ENCODE data around the gene USP17L30.
"Not testable (repeated sequence)": the region's sequence is repeated elsewhere in the genome, so short reads cannot be mapped to it uniquely, and the experiment has no call there.

USP17L30 gene

DNA sequence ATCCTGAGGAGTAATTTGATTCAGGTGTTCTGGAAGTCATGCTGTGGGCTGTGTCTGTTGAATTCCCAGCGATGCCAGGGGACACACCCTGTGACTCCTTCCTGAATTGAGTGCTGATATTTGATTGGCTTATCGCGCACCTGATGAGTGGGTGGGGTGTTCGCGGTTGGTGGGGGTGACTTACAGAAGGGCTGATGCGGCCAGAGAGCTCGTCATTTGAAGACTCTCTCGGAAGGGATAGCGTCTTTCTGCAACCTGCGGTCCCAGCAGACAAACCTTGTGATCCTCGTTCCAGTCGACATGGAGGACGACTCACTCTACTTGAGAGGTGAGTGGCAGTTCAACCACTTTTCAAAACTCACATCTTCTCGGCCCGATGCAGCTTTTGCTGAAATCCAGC, at the start of gene USP17L30:
Gene USP17L30, plus strand, starts transcription at position 301 of the 400 bp plus-strand sequence. Its CDS starts 0 bp downstream, at position 301.
- DNase-seq (ENCODE audit: low spot score): not testable (repeated sequence)

DNA sequence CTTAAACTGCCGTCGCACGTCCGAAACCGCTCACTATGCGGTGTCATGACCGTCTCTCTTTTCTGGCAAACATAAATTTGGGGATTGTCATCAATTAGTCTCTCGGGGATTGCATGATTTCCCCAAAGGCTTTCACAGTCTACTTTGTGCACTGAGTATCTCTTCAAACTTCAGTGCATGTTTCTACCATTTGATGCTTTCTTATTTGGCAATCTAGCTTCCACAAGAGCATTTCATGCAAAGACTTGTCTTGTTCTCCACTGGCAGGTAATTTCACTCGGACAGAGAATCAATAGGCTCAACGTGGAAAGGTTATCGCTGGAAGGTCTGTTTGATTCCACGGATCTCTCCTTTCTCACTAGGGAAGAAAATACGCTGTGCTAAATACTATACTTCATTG, 38.7 kb upstream of the USP17L30 start:
- DNase-seq (ENCODE audit: low spot score): not testable (repeated sequence)

GRCh38 chr4:9324865-9325264, 38.1 kb upstream of the USP17L30 start, which contains the start of gene USP17L24:
Gene USP17L24 (plus strand): TSS chr4:9325165. CDS start chr4:9325165, 0 bp downstream.
- not testable (repeated sequence) for DNase-seq (ENCODE audit: low spot score)

DNA sequence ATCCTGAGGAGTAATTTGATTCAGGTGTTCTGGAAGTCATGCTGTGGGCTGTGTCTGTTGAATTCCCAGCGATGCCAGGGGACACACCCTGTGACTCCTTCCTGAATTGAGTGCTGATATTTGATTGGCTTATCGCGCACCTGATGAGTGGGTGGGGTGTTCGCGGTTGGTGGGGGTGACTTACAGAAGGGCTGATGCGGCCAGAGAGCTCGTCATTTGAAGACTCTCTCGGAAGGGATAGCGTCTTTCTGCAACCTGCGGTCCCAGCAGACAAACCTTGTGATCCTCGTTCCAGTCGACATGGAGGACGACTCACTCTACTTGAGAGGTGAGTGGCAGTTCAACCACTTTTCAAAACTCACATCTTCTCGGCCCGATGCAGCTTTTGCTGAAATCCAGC, 33.3 kb upstream of the USP17L30 start, which contains the start of gene USP17L25:
Gene USP17L25, plus strand, starts transcription at position 301 of the 400 bp plus-strand sequence. Its CDS starts 0 bp downstream, at position 301.
- DNase-seq (ENCODE audit: low spot score): not testable (repeated sequence)

DNA sequence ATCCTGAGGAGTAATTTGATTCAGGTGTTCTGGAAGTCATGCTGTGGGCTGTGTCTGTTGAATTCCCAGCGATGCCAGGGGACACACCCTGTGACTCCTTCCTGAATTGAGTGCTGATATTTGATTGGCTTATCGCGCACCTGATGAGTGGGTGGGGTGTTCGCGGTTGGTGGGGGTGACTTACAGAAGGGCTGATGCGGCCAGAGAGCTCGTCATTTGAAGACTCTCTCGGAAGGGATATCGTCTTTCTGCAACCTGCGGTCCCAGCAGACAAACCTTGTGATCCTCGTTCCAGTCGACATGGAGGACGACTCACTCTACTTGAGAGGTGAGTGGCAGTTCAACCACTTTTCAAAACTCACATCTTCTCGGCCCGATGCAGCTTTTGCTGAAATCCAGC, 28.6 kb upstream of the USP17L30 start, which contains the start of gene USP17L26:
Gene USP17L26, plus strand, starts transcription at position 301 of the 400 bp plus-strand sequence. Its CDS starts 0 bp downstream, at position 301.
- DNase-seq (ENCODE audit: low spot score): not testable (repeated sequence)

GRCh38 chr4:9339103-9339502, 23.8 kb upstream of the USP17L30 start, which contains the start of gene USP17L5:
Gene USP17L5 (plus strand): TSS chr4:9339403. CDS start chr4:9339403, 0 bp downstream.
- DNase-seq (ENCODE audit: low spot score): not testable (repeated sequence)

DNA sequence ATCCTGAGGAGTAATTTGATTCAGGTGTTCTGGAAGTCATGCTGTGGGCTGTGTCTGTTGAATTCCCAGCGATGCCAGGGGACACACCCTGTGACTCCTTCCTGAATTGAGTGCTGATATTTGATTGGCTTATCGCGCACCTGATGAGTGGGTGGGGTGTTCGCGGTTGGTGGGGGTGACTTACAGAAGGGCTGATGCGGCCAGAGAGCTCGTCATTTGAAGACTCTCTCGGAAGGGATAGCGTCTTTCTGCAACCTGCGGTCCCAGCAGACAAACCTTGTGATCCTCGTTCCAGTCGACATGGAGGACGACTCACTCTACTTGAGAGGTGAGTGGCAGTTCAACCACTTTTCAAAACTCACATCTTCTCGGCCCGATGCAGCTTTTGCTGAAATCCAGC, 19.1 kb upstream of the USP17L30 start, which contains the start of gene USP17L27:
Gene USP17L27, plus strand, starts transcription at position 301 of the 400 bp plus-strand sequence. Its CDS starts 0 bp downstream, at position 301.
- DNase-seq (ENCODE audit: low spot score): not testable (repeated sequence)

- DNase-seq (ENCODE audit: low spot score): not testable (repeated sequence)
These were observed 14.3 kb upstream of the USP17L30 start, which contains the start of gene USP17L28 for GRCh38 chr4:9348593-9348992. Gene USP17L28 (plus strand): TSS chr4:9348893. CDS start chr4:9348893, 0 bp downstream.

DNA sequence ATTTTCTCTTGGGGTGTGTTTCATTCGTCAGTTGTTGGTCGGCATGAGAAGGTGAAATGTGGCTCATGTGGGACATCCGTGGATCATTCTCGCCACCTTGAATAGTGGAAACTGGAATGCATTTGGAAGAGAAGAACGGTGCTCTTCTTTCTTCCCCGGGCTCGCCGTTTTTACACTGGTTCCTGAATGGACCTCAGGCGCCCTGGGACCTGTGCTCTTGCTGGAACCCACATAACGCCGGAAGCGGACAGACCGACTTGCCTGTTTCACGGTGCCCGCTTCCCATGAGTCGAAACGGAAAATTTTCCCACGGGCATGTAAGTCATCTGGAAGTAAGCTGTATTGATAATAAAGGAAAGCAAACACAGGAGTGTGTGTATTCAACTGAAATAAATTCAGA, 12.1 kb upstream of the USP17L30 start:
- DNase-seq (ENCODE audit: low spot score): not testable (repeated sequence)

DNA sequence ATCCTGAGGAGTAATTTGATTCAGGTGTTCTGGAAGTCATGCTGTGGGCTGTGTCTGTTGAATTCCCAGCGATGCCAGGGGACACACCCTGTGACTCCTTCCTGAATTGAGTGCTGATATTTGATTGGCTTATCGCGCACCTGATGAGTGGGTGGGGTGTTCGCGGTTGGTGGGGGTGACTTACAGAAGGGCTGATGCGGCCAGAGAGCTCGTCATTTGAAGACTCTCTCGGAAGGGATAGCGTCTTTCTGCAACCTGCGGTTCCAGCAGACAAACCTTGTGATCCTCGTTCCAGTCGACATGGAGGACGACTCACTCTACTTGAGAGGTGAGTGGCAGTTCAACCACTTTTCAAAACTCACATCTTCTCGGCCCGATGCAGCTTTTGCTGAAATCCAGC, 9.6 kb upstream of the USP17L30 start, which contains the start of gene USP17L29:
Gene USP17L29, plus strand, starts transcription at position 301 of the 400 bp plus-strand sequence. Its CDS starts 0 bp downstream, at position 301.
- DNase-seq (ENCODE audit: low spot score): not testable (repeated sequence)

DNA sequence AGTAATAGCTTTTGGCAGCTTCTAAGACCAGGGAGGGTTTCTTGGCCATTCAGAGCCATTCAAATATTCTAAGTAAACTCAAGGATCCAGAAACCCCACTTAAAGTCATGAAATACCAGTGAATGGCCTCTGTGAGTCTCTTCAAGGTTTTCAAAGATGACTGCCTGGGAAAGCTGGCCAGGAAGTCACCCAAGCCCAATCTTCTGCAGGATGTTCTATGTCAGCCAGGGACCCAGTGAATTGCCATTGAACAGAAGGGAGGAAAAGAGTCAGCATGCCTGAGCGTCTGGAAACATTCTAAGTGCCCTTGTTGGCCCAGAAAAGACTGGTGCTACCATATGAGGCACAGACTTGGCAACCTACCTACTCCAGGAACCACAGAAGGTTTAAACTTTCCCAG, 17.0 kb downstream of the USP17L30 start:
- not testable (repeated sequence) for DNase-seq (ENCODE audit: low spot score)

GRCh38 chr4:9381012-9381534, 18.1 kb downstream of the USP17L30 start:
- DNase-seq (ENCODE audit: low spot score): not testable (repeated sequence)

DNA sequence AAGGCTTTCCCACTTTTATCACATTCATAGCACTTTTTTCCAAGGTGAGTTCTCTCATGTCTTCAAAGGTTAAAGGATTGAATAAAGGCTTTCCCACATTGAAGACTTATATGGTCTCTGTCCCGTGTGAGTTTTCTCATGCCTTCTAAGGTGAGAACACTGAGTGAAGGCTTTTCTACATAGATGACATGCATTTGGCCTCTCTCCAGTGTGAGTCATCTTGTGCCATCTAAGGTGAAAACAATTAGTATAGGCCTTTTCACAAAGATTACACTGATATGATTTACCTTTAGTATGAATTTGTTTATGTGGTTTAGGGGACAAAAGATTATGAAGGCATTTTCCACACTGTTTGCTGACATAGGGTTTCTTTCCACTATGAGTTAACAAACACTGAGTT, 21.2 kb downstream of the USP17L30 start:
- DNase-seq (ENCODE audit: low spot score): no peak

DNA sequence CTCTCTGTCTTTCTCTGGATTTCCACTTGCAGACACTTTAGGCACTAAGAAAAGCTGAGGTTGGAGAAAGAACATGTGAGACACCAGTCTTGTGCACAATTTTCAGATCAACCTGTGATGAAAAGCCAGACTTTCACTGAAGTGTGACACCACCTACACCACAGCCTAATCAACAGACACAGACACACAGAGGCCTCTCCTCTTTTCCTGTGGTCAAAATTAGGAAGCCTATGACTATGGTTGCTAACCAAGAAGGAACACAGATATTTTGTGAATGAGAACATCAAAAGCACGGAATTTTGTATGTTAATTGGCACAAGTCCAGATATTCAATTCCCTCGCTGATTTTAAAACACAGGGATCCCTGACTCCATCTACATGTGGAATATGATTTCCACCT, 26.1 kb downstream of the USP17L30 start:
- not testable (repeated sequence) for DNase-seq (ENCODE audit: low spot score)

GRCh38 chr4:9405774-9406173, 42.8 kb downstream of the USP17L30 start:
- DNase-seq (ENCODE audit: low spot score): not testable (repeated sequence)

DNA sequence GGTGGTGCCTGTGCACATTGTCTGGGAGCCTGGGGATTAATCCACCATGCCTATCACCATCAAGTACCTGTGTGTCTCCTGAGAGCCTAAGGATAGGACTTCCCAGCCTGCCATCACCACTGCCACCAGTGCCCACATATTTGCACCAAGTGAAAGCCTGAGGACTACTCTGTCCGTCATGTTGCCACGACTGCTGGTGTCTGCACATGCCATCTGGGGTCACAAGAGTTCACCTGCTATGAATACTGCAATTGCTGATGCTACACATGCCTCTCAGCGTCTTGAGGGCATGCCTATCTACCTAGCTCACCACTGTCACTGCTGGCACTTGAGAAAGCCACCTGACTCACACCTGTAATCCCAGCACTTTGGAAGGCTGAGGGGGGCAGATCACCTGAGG, 43.6 kb downstream of the USP17L30 start:
- DNase-seq (ENCODE audit: low spot score): not testable (repeated sequence)

DNA sequence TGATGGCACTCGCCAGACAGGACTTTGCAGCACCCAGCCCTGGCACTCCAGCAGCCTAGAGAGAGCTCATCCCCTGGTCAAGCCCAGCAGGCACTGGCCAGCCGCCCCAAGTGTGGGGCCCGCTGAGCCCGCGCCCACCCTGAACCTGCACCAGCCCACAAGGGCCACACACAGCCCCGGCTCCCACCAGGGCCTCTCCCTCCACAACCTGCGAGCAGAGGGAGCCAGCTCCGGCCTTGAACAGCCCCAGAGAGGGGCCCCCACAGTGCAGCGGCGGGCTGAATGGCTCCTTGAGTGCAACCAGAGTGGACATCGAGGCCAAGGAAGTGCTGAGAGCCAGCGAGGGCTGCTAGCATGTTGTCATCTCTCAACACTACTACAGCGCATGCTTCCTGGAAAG, 46.9 kb downstream of the USP17L30 start:
- DNase-seq (ENCODE audit: low spot score): no peak
